Subcutaneous adipose tissue (tissue), 4 donors: ENCODE data around the gene SPRY1. TPM values are rescaled to one million over a fixed set of nuclear protein-coding genes. Genes with fewer than 3 reads are reported as not detected.

ENCODE experiments used
- CTCF ChIP-seq: fragments of 450-650 bp; IDR thresholded peaks from one replicate; pipeline ENCODE4 v1.5.1; 2016; ENCODE audit warnings: low read depth, mild to moderate bottlenecking, control low read depth, antibody characterized with exemption, moderate library complexity
- total RNA-seq, 4 donors: library from RNA; depleted of rRNA; stranded (reverse); fragments of >200 nt; gene quantifications; one replicate each; pipeline ENCODE4 v1.1.0, GENCODE V29; 2016

SPRY1 gene
- total RNA-seq, 4 donors from 2014 or later = 139 to 350 (median 162) TPM

DNA sequence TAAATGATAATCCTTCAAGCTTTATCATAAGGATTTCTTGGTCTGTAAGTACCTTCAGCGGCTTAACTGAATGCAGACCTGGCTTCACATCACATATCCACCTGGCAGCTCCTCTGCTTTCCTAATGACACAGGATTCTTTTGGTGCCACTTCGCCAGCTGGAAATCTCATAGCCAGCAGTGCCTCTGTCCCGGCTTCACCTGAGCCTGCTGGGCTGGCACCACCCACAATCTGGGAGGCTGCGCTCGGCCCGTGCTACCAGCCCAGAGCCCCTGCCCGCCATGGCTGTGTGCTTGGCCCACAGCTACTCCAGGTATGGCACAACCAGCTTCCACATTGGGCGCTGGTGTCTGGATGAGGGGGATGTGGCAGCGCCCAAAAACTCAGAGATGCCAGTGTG is 37.4 kb downstream of the SPRY1 start:
- no peak for TF ChIP-seq CTCF

DNA sequence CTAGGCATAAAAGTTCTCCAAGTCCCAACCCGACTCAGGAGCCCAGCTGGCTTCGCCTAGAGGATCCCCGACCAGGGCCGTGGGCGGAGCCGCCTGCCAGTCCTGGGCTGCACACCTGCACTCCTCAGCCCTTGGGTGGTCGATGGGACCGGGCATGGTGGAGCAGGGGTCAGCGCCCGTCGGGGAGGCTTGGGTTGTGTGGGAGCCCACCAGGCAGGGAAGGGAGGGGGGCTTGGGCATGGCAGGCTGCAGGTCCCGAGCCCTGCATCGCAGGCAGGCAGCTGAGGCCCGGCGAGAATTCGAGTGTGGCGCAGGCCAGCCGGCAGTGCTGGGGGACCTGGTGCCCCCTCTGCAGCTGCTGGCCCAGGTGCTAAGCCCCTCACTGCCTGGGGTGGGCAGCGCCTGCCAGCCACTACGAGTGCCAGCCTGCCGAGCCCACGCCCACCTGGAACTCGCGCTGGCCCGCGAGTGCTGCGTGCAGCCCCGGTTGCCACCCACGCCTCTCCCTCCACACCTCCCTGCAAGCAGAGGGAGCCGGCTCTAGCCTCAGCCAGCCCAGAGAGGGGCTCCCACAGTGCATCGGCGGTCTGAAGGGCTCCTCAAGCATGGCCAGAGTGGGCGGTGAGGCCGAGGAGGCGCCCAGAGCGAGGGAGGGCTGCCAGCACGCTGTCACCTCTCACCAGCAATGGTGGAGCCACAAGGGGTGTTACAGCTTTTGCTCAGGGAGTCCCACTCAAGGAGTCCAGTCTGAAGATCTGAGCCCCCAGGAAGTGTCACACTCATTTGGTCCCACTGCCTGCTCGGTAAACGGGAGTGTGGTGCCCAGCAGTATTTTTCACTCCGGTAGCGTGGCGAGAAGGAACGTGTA is 38.9 kb downstream of the SPRY1 start:
- no peak for TF ChIP-seq CTCF

GRCh38 chr4:123438031-123438430 is 41.4 kb downstream of the SPRY1 start:
- no peak for TF ChIP-seq CTCF

- TF ChIP-seq CTCF = no peak
Measured at GRCh38 chr4:123443401-123444289, 47.0 kb downstream of the SPRY1 start.

DNA sequence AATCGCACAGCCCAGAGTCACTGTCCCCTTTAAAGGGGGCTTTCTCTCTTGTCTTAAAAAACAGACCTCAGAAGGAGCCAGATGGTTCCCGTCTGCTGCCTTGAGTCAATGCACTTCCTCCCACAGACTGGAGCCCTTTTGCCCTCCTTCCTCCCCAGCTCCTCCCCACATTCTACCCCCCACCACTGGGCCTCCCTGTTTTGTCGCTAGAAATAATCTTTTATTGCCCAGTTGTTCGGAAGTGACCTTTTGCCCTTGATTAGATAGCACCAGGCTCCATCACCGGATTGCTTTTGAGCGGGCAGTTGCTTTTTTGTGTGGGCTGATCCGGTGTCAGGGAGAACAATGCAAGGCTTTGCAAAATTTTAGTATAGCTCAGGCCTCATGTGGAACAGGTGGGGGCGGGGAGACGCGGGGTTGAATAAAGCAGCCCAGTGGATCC is 47.7 kb downstream of the SPRY1 start:
- no peak for TF ChIP-seq CTCF

- no peak for TF ChIP-seq CTCF
Measured at GRCh38 chr4:123446865-123447474, 50.4 kb downstream of the SPRY1 start.
